IPS-18a (cell line): ENCODE measurements around the gene PIK3C2G.
"Not testable (repeated sequence)": the region's sequence is repeated elsewhere in the genome, so short reads cannot be mapped to it uniquely, and the experiment has no call there.

Experiments used
- H3K27ac ChIP-seq: one replicate; pipeline ENCODE4 v1.5.1; 2013; ENCODE audit warnings: low read length
- H3K27me3 ChIP-seq: one replicate; pipeline ENCODE4 v1.6.1; 2013; ENCODE audit warnings: mild to moderate bottlenecking, low read length; ENCODE audit not compliant: control insufficient read depth, insufficient read depth
- H3K36me3 ChIP-seq: one replicate; pipeline ENCODE4 v1.6.1; 2013; ENCODE audit warnings: low read depth, low read length; ENCODE audit not compliant: control insufficient read depth
- H3K4me1 ChIP-seq: one replicate; pipeline ENCODE4 v1.6.1; 2013; ENCODE audit warnings: low read depth, low read length; ENCODE audit not compliant: control insufficient read depth
- H3K4me3 ChIP-seq: one replicate; pipeline ENCODE4 v1.5.1; 2013; ENCODE audit warnings: low read length
- H3K9ac ChIP-seq: one replicate; pipeline ENCODE4 v1.6.1; 2013; ENCODE audit warnings: mild to moderate bottlenecking, low read length, moderate library complexity
- H3K9me3 ChIP-seq: one replicate; pipeline ENCODE4 v1.6.1; 2013; ENCODE audit warnings: low read depth, low read length; ENCODE audit not compliant: control insufficient read depth

The PIK3C2G gene

DNA sequence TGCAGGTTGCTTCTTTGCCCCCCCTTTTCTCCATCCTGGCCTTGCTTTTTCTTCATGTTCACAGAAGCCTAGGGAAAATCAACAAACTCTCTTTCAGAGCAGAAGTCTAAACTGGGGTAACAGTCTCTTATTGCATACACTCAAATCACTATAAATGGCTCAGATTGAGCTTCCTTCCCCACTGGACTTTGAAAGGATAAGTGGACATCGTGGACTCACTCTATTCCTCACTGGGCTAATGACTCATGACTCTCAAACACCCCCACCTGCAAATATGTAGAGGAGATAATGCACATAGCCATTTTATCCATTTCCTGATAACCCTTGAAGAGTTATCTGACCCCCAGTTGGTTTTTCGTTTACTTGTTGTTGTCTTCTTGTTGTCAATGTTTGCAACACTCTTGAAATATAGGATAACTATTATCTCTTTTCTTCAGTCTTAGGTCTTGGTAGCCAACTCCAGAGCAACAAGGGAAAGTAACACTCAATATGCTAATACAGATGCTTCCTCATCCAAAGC lies 221.3 kb downstream of the PIK3C2G start:
- H3K4me1 ChIP-seq: peaks cover 15% of the 10 kb centered on the region
- H3K4me3 ChIP-seq: no peak overlapping the region
- no peak overlapping the region for H3K27ac ChIP-seq
- H3K27me3 ChIP-seq: no peaks in the 10 kb centered on the region
- no peaks in the 10 kb centered on the region for H3K9me3 ChIP-seq
- no peak overlapping the region for H3K9ac ChIP-seq
- no peaks in the 10 kb centered on the region for H3K36me3 ChIP-seq

DNA sequence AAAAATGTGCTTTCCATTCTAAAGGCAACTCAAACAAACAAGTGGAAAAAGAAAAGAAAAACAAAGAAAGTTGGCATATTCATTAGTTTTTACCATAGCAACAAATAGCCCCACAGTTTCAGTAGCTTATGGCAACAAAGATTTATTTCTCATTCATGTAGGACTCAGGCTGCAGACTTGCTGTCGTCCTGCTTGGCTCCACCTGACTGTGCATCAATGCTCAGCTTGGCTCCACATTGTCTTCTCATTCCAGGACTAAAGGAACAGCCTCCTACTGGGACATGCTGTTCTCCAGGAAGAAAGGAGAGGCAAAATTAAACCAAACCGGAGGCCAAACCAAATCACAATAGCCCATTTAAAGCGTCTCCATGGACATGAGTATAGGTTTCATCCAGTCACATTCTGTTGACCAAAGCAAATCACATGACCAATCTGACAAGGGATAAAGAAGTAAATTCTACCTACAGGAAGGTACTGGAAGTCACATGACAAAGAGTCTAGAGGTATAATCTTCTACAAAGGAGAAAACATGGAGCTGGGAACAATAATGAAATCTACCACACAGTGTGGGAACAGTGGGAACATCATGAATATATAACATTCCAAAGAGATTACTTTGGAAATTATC lies 222.5 kb downstream of the PIK3C2G start:
- Histone ChIP-seq H3K4me3 (no peak overlapping the region), H3K27ac (no peak overlapping the region), H3K27me3 (no peaks in the 10 kb centered on the region), H3K9me3 (no peaks in the 10 kb centered on the region), H3K9ac (no peak overlapping the region), H3K36me3 (no peaks in the 10 kb centered on the region), H3K4me1 (peaks cover 13% of the 10 kb centered on the region)

DNA sequence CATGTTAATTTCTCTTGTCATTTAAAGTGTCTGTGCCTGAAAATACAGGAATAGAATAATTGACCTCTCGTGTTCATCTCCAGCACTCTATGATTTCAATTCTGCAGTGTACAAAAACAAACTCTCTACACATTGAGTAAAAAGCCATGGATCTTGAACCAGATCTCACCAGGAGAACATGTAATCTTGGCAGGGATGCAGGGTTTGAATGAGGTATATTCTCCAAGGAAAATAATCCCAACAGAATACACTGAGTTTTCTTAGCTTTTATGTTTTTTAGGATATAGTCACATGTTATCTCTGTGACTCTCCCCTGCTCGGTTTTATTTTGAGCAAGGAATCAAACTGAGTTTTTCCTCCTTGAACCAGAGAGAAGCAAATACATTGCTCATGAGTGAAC lies 224.7 kb downstream of the PIK3C2G start:
- no peaks in the 10 kb centered on the region for H3K27me3 ChIP-seq
- no peak overlapping the region for H3K27ac ChIP-seq
- no peak overlapping the region for H3K9ac ChIP-seq
- H3K9me3 ChIP-seq: no peaks in the 10 kb centered on the region
- no peak overlapping the region for H3K4me3 ChIP-seq
- H3K36me3 ChIP-seq: no peaks in the 10 kb centered on the region
- peaks cover 13% of the 10 kb centered on the region for H3K4me1 ChIP-seq

DNA sequence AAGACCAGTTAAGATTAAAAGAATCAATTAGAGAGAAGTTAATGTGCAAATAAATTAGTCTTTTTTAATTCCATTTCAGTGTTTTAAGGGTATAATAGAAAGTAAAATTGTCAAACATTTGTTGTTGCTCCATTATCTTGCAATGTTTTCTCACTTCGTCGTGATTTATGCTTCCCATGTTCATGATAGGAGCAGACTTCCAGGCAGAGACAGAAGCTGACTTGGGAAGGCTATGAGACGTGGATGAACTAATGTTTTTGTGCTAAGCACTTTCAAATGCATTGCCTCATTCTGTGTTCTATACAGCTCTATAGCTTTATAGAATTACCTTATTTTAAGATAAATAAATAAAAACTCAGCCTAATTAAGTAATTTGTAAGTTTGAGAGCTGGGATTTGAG lies 226.2 kb downstream of the PIK3C2G start:
- Histone ChIP-seq H3K27ac (no peak overlapping the region), H3K4me1 (peaks cover 13% of the 10 kb centered on the region), H3K27me3 (no peaks in the 10 kb centered on the region), H3K9me3 (no peaks in the 10 kb centered on the region), H3K4me3 (no peak overlapping the region), H3K9ac (no peak overlapping the region), H3K36me3 (no peaks in the 10 kb centered on the region)

DNA sequence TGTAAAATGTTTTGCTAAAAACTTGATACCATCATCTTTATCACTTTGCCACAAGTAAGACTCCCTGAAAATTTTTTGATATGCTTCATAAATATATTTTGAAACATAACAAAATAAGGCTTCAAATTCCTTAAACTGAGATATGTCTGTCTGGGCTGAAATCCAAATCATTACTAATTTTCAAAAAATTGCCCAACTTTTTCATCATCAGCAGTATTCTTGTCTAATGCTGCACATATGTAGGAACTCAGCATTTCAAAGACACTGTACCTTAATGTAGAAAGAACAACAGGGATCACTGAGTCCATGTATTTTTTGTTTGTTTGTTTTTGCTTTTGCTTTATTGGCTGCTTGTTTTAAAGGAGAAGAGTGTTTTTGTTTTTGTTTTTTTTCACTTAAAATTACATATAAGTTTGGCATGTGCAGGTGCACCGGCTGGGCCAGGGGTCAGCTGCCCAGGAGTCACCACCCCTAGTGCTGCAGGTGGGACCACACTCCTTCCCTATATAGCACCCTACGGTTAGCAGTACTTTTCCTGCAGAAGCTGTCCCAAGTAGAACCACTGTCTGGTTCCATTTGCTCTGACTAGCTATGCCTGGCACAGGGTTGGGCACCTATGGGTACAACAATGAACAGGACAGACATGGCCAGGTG lies 231.2 kb downstream of the PIK3C2G start:
- no peak overlapping the region for H3K4me3 ChIP-seq

DNA sequence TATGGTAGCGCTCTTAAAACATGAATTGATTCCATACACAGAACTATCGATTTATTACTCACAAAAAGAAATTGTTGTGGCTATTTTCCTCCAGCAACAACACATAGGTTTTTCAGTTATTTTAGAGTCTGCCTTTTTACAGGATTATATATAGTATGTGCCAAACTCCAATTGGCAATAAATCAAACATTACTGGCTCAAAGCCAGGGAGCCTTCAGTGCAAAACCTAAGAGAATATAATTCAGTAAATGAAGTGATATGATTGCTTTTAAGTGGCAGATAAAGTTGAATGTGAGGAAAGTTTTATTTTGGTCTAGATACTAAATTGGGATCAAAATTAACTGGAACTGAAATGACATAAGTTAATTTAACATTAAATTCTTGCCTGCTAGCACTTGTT lies 234.8 kb downstream of the PIK3C2G start:
- Histone ChIP-seq H3K36me3 (no peaks in the 10 kb centered on the region), H3K9me3 (no peaks in the 10 kb centered on the region), H3K9ac (no peak overlapping the region), H3K4me1 (no peaks in the 10 kb centered on the region), H3K27ac (no peak overlapping the region), H3K27me3 (no peaks in the 10 kb centered on the region), H3K4me3 (no peak overlapping the region)

More for the DNA sequence above, 231.2 kb downstream of the PIK3C2G start:
- H3K36me3 ChIP-seq: no peaks in the 10 kb centered on the region
- no peaks in the 10 kb centered on the region for H3K9me3 ChIP-seq
- no peaks in the 10 kb centered on the region for H3K27me3 ChIP-seq
- H3K4me1 ChIP-seq: no peaks in the 10 kb centered on the region
- H3K27ac ChIP-seq: no peak overlapping the region
- H3K9ac ChIP-seq: no peak overlapping the region

DNA sequence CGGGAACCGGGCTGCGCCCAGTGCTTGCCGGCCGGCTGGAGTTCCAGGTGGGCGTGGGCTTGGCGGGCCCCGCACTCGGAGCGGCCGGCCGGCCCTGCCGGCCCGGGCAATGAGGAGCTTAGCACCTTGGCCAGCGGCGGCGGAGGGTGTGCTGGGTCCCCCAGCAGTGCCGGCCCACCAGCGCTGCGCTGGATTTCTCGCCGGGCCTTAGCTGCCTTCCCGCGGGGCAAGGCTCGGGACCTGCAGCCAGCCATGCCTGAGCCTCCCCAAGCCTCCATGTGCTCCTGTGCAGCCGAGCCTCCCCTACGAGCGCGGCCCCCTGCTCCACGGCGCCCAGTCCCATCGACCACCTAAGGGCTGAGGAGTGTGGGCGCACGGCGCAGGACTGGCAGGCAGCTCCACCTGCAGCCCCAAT lies 238.8 kb downstream of the PIK3C2G start:
- H3K4me1 ChIP-seq, H3K9ac ChIP-seq, H3K9me3 ChIP-seq, H3K4me3 ChIP-seq, H3K36me3 ChIP-seq, H3K27ac ChIP-seq, H3K27me3 ChIP-seq: not testable (repeated sequence)

DNA sequence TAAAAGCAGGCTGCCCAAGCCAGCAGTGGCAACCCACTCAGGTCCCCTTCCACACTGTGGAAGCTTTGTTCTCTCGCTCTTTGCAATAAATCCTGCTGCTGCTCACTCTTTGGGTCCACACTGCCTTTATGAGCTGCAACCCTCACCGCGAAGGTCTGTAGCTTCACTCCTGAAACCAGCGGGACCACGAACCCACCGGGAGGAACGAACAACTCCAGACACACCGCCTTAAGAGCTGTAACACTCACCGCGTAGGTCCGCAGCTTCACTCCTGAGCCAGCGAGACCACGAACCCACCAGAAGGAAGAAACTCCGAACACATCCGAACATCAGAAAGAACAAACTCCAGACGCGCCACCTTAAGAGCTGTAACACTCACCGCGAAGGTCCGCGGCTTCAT lies 239.4 kb downstream of the PIK3C2G start:
- H3K9me3 ChIP-seq, H3K9ac ChIP-seq, H3K36me3 ChIP-seq, H3K4me3 ChIP-seq, H3K27me3 ChIP-seq, H3K4me1 ChIP-seq, H3K27ac ChIP-seq: not testable (repeated sequence)

DNA sequence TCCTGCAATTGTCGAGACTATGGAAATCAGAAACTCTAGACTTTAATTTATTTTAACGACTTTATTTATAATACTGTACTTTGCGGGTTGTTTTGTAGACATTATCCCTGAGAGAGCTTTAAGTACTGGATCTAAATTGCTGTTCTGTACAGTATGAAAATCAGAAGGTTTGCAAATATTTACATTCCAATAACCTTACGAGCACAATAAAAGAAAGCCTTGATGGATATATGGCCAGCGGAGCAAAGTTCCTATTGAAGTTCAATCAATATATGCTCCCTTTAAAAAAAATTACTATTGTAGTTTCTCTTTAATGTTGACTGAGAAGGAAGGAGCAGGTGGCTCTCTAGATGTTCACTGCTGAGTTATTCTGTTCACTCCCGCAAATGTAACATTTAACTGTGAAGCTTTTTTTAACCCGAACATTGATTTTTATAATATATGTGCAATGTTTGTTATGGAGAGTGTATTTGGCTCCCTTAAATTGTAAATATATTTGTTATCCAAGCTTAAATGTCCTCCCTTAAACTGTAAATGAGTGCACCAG lies 241.2 kb downstream of the PIK3C2G start:
- Histone ChIP-seq H3K9me3 (no peaks in the 10 kb centered on the region), H3K4me1 (no peaks in the 10 kb centered on the region), H3K27me3 (no peaks in the 10 kb centered on the region), H3K9ac (no peak overlapping the region), H3K36me3 (no peaks in the 10 kb centered on the region), H3K27ac (no peak overlapping the region), H3K4me3 (no peak overlapping the region)

DNA sequence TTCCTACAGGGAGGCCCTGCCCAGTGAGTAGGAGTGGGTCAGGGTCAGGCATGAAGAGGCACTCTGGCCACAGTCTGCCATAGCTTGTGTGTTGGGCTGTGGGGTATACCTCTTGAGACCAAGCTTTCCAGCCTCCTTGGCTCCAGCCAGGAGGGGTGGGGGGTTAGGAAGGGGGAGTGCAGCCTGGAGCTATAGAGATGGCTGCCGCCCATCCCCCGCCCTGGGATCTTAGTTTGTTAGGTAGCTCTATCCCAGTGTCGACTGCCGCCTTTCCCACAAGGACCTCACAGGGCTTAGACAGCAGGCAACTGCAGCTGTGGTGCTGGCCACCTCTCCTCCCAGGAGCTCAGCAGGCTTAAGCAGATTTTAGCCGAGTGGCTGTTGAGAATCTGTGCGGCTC lies 260.1 kb downstream of the PIK3C2G start:
- H3K4me3 ChIP-seq: no peak overlapping the region
- H3K36me3 ChIP-seq: no peaks in the 10 kb centered on the region
- H3K27me3 ChIP-seq: no peaks in the 10 kb centered on the region
- no peaks in the 10 kb centered on the region for H3K9me3 ChIP-seq
- H3K4me1 ChIP-seq: peaks cover 1% of the 10 kb centered on the region
- H3K27ac ChIP-seq: no peak overlapping the region
- no peak overlapping the region for H3K9ac ChIP-seq

DNA sequence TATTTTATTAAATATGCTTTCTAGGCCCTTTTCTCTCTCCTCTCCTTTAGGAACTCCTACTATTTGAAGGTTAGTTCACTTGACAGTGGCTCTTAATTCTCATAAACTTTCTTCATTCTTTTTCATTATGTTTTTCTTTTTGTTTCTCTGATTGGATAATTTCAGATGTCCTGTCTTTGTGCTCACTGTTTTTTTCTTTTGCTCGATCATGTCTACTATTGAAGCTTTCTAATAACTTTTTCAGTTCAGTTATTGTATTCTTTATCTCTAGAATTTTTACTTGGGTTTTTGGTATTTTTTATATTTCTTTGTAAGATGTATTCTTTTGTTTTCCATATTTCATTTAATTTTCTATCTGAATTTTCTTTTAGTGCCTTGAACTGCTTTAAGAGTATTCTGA lies 261.5 kb downstream of the PIK3C2G start:
- no peak overlapping the region for H3K27ac ChIP-seq
- no peak overlapping the region for H3K4me3 ChIP-seq
- no peaks in the 10 kb centered on the region for H3K27me3 ChIP-seq
- H3K9ac ChIP-seq: no peak overlapping the region
- H3K36me3 ChIP-seq: no peaks in the 10 kb centered on the region
- no peaks in the 10 kb centered on the region for H3K4me1 ChIP-seq
- no peaks in the 10 kb centered on the region for H3K9me3 ChIP-seq

DNA sequence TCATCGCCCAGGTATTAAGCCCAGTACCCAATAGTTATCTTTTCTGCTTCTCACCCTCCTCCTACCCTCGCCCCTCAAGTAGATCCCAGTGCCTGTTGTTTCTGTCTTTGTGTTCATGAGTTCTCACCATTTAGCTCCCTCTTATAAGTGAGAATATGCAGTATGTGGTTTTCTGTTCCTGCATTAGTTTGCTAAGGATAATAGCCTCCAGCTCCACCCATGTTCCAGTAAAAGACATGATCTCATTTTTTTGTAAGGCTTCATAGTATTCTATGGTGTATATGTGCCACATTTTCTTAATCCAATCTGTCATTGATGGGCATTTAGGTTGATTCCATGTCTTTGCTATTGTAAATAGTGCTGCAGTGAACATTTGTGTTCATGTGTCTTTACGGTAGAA lies 281.2 kb downstream of the PIK3C2G start:
- H3K9me3 ChIP-seq, H3K27me3 ChIP-seq, H3K27ac ChIP-seq, H3K4me1 ChIP-seq, H3K4me3 ChIP-seq, H3K36me3 ChIP-seq, H3K9ac ChIP-seq: not testable (repeated sequence)
